Neural progenitor cell (in vitro differentiated cells): ENCODE measurements around the gene LTF.

Experiments
- CTCF ChIP-seq: fragments of 200-600 bp; sonication (generic); IDR thresholded peaks from 2 replicates; pipeline ENCODE4 v1.5.1; 2017; ENCODE audit warnings: antibody characterized with exemption, mild to moderate bottlenecking
- EZH2 ChIP-seq: fragments of 200-600 bp; sonication (generic); IDR thresholded peaks from 2 replicates; pipeline ENCODE4 v1.6.1; 2017; ENCODE audit warnings: antibody characterized with exemption, mild to moderate bottlenecking, moderate library complexity
- EZH2phosphoT487 ChIP-seq: fragments of 200-600 bp; sonication (generic); IDR thresholded peaks from 2 replicates; pipeline ENCODE4 v1.6.1; 2017; ENCODE audit warnings: antibody characterized with exemption

GRCh38 chr3:46477756-46478155, 13.1 kb upstream of the LTF start:
- TF ChIP-seq CTCF: no peak
- no peak for TF ChIP-seq EZH2phosphoT487
- no peak for TF ChIP-seq EZH2
